Measurements from ENCODE around the gene SIPA1L3. TPM values are rescaled to one million over a fixed set of nuclear protein-coding genes. Genes with fewer than 3 reads are reported as not detected.
A peak's percentile ranks its signal among the peaks of the same experiment; 100 is the strongest.

The SIPA1L3 gene
- total and polyA plus RNA-seq, 9 of the 15 experiments (the other 6 are each of a cell fraction or from before 2014, with no cell fraction given): 0.01 to 6.1 (median 2.5) TPM

DNA sequence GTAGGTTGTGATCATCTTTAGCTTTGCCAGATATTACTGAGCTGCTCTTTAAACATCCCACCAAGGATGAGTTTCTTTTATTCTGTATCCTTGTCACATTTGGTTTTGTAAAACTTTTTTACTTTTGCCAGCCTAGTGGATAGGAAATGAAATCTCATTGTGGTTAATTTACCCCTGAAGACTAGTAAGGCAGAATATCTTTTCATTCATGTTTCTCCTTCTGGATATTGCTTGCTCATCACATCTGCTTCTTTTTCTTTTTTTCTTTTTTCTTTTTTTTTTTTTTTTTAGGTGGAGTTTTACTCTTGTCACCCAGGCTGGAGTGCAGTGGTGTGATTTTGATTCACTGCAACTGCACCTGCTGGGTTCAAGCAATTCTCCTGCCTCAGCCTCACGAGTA is 31.3 kb downstream of the SIPA1L3 start:
- H3K9ac ChIP-seq (ENCODE audit: insufficient read depth in 1 of 2, low read depth in 2 of 2, low read length in 2 of 2): no peak overlapping the region
- H4K20me1 ChIP-seq (replicated peaks; ENCODE audit: control insufficient read depth, insufficient read depth, low read length): no peaks in the 10 kb centered on the region
- no TSS peak for BruUV-seq (replicated peaks)
- H3K4me2 ChIP-seq (ENCODE audit: insufficient read depth, low read length): no peak overlapping the region
- ChIA-PET CTCF (ENCODE audit: low intra/inter-chr PET ratio) (no interaction called here), POLR2A (no interaction called here)
- H2AFZ ChIP-seq (ENCODE audit: low read depth, low read length): no peak overlapping the region
- intact Hi-C loops (cut with micrococcal nuclease): no loop called here
- no peak for DNase-seq (ENCODE audit: extremely low read depth in 1 of 4, low spot score in 3 of 4)
- H3K9me1 ChIP-seq (ENCODE audit: control insufficient read depth, insufficient read depth, low read length): no peaks in the 10 kb centered on the region
- in situ Hi-C loops (cut with MboI): no loop called here
- H3K27me3 ChIP-seq (ENCODE audit: control insufficient read depth in 2 of 2, insufficient read depth in 2 of 2, low read length in 2 of 2): no peaks in the 10 kb centered on the region
- no peak for FAIRE-seq
- no peaks in the 10 kb centered on the region for H3K79me2 ChIP-seq (ENCODE audit: control insufficient read depth, insufficient read depth, low read length)
- TF ChIP-seq ZNF316 (IDR thresholded peaks at IDR 0.05) (peak; percentile 76), MXI1 (IDR thresholded peaks at IDR 0.05; ENCODE audit: low read depth, low read length) (no peak), C11orf30 (IDR thresholded peaks at IDR 0.05; ENCODE audit: low read depth) (peak; percentile 57; the same call in 1 of the 2 replicates), MAFG (tag; conservative IDR thresholded peaks at IDR 0.05) (0 out of 2 replicates have a peak, but pooled peaks have one; percentile 31)
- H3K9me3 ChIP-seq (replicated peaks; ENCODE audit: control insufficient read depth, insufficient read depth, low read depth, low read length): no peaks in the 10 kb centered on the region
- 0% methylated on average over 1 of the region's 1 CpG for WGBS (ENCODE audit: insufficient coverage, low coverage, missing lambda C conversion rate)
- no peak for ATAC-seq
- no peak overlapping the region for H3K27ac ChIP-seq (ENCODE audit: extremely low read depth, low read depth, low read length)
- H3K4me1 ChIP-seq (replicated peaks in 1 of 2; ENCODE audit: control insufficient read depth in 2 of 2, insufficient read depth in 2 of 2, low read length in 2 of 2): peaks cover 0 to 4% of the 10 kb centered on the region in 2 experiments; a peak in 2 of 5 replicates
- H3K4me3 ChIP-seq: no peak overlapping the region
- no peaks in the 10 kb centered on the region for H3K36me3 ChIP-seq (ENCODE audit: control insufficient read depth, insufficient read depth, low read length)

GRCh38 chr19:37941782-37942515 is 34.9 kb downstream of the SIPA1L3 start:
- Histone ChIP-seq H3K9ac (ENCODE audit: insufficient read depth in 1 of 2, low read depth in 2 of 2, low read length in 2 of 2) (no peak overlapping the region), H3K4me3 (no peak overlapping the region), H3K4me1 (replicated peaks in 1 of 2; ENCODE audit: control insufficient read depth in 2 of 2, insufficient read depth in 2 of 2, low read length in 2 of 2) (peaks cover 8 to 10% of the 10 kb centered on the region in 2 experiments; a peak in 2 of 5 replicates), H3K27me3 (ENCODE audit: control insufficient read depth in 2 of 2, insufficient read depth in 2 of 2, low read length in 2 of 2) (no peaks in the 10 kb centered on the region), H3K79me2 (ENCODE audit: control insufficient read depth, insufficient read depth, low read length) (no peaks in the 10 kb centered on the region), H4K20me1 (replicated peaks; ENCODE audit: control insufficient read depth, insufficient read depth, low read length) (no peaks in the 10 kb centered on the region; the same call in 1 of the 2 replicates), H3K36me3 (ENCODE audit: control insufficient read depth, insufficient read depth, low read length) (no peaks in the 10 kb centered on the region), H3K9me3 (replicated peaks; ENCODE audit: control insufficient read depth, insufficient read depth, low read depth, low read length) (no peaks in the 10 kb centered on the region), H2AFZ (ENCODE audit: low read depth, low read length) (no peak overlapping the region), H3K27ac (ENCODE audit: extremely low read depth, low read depth, low read length) (no peak overlapping the region), H3K4me2 (ENCODE audit: insufficient read depth, low read length) (no peak overlapping the region), H3K9me1 (ENCODE audit: control insufficient read depth, insufficient read depth, low read length) (no peaks in the 10 kb centered on the region)
- intact Hi-C loops (cut with micrococcal nuclease) (no loop called here), in situ Hi-C loops (cut with MboI) (no loop called here)
- FAIRE-seq: no peak
- ChIA-PET CTCF (ENCODE audit: low intra/inter-chr PET ratio) (no interaction called here), POLR2A (no interaction called here)
- no peak for TF ChIP-seq ZNF583 (CRISPR knock-in tag; IDR thresholded peaks at IDR 0.05)
- no peak for TF ChIP-seq TAF15 (IDR thresholded peaks at IDR 0.05; ENCODE audit: low read depth, low read length)
- TF ChIP-seq ZNF24 (IDR thresholded peaks at IDR 0.05): peak; percentile 76; the same call in 1 of the 2 replicates
- TF ChIP-seq SUPT5H (IDR thresholded peaks at IDR 0.05): no peak
- WGBS (ENCODE audit: insufficient coverage, low coverage, missing lambda C conversion rate): 30% methylated on average over 10 of the region's 12 CpGs
- ATAC-seq: no peak
- DNase-seq (ENCODE audit: extremely low read depth in 1 of 4, low spot score in 3 of 4): no peak
- BruUV-seq (replicated peaks): no TSS peak

Data from K562 (cell line).